Measurements from ENCODE around the gene MTHFD1L. TPM values are rescaled to one million over a fixed set of nuclear protein-coding genes. Genes with fewer than 3 reads are reported as not detected.

MTHFD1L gene
- total and polyA plus RNA-seq, 9 of the 15 experiments (the other 6 are each of a cell fraction or from before 2014, with no cell fraction given): 20.9 to 128 (median 61.0) TPM

DNA sequence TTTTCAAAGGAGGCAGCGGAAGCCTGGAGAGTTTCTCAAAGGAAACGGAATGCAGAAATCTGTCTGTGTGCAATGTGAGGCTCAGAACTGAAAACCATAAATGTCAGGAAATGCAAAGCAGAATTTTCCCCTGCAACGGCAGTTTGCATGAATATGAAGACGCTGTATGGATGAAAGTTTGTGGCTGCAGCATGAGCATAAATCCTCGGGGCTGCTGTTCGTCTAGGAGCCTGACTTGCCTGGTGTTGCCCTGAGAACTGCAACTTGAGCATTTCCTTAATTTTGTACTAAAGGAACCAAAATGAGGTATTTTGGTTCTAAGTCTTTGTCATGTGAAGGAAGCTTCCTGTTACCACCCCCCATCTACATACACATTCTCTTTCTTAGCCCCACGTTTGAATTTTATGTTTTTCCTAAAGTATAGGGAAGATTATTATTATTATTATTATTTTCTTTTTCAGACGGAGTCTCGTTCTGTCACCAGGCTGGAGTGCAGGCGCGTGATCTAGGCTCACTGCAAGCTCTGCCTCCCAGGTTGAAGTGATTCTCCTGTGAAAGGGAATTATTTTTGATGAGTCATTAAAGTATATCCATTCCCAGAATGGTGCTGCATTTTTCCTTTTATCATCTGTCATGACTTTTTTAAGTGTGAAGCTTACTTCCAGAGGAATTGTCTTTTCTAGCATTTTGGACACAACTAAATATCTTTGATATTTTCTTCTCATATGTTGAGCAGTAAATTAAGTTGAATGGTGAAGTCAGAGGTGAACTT lies 33.1 kb downstream of the MTHFD1L start (continued):
- TF ChIP-seq, protein P1, sequence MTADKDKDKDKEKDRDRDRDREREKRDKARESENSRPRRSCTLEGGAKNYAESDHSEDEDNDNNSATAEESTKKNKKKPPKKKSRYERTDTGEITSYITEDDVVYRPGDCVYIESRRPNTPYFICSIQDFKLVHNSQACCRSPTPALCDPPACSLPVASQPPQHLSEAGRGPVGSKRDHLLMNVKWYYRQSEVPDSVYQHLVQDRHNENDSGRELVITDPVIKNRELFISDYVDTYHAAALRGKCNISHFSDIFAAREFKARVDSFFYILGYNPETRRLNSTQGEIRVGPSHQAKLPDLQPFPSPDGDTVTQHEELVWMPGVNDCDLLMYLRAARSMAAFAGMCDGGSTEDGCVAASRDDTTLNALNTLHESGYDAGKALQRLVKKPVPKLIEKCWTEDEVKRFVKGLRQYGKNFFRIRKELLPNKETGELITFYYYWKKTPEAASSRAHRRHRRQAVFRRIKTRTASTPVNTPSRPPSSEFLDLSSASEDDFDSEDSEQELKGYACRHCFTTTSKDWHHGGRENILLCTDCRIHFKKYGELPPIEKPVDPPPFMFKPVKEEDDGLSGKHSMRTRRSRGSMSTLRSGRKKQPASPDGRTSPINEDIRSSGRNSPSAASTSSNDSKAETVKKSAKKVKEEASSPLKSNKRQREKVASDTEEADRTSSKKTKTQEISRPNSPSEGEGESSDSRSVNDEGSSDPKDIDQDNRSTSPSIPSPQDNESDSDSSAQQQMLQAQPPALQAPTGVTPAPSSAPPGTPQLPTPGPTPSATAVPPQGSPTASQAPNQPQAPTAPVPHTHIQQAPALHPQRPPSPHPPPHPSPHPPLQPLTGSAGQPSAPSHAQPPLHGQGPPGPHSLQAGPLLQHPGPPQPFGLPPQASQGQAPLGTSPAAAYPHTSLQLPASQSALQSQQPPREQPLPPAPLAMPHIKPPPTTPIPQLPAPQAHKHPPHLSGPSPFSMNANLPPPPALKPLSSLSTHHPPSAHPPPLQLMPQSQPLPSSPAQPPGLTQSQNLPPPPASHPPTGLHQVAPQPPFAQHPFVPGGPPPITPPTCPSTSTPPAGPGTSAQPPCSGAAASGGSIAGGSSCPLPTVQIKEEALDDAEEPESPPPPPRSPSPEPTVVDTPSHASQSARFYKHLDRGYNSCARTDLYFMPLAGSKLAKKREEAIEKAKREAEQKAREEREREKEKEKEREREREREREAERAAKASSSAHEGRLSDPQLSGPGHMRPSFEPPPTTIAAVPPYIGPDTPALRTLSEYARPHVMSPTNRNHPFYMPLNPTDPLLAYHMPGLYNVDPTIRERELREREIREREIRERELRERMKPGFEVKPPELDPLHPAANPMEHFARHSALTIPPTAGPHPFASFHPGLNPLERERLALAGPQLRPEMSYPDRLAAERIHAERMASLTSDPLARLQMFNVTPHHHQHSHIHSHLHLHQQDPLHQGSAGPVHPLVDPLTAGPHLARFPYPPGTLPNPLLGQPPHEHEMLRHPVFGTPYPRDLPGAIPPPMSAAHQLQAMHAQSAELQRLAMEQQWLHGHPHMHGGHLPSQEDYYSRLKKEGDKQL (CRISPR knock-in tag; IDR thresholded peaks at IDR 0.05; ENCODE audit: borderline replicate concordance): no peak
- TF ChIP-seq CBFA2T3 (IDR thresholded peaks at IDR 0.05): no peak
- TF ChIP-seq, protein P2, sequence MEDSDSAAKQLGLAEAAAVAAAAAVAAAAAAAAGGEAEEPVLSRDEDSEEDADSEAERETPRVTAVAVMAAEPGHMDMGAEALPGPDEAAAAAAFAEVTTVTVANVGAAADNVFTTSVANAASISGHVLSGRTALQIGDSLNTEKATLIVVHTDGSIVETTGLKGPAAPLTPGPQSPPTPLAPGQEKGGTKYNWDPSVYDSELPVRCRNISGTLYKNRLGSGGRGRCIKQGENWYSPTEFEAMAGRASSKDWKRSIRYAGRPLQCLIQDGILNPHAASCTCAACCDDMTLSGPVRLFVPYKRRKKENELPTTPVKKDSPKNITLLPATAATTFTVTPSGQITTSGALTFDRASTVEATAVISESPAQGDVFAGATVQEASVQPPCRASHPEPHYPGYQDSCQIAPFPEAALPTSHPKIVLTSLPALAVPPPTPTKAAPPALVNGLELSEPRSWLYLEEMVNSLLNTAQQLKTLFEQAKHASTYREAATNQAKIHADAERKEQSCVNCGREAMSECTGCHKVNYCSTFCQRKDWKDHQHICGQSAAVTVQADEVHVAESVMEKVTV (CRISPR knock-in tag; IDR thresholded peaks at IDR 0.05): no peak
- TF ChIP-seq, protein P3, sequence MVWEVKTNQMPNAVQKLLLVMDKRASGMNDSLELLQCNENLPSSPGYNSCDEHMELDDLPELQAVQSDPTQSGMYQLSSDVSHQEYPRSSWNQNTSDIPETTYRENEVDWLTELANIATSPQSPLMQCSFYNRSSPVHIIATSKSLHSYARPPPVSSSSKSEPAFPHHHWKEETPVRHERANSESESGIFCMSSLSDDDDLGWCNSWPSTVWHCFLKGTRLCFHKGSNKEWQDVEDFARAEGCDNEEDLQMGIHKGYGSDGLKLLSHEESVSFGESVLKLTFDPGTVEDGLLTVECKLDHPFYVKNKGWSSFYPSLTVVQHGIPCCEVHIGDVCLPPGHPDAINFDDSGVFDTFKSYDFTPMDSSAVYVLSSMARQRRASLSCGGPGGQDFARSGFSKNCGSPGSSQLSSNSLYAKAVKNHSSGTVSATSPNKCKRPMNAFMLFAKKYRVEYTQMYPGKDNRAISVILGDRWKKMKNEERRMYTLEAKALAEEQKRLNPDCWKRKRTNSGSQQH (CRISPR knock-in tag; IDR thresholded peaks at IDR 0.05): no peak
- TF ChIP-seq CBFB (CRISPR knock-in tag; IDR thresholded peaks at IDR 0.05): no peak
- TF ChIP-seq BACH1 (tag; IDR thresholded peaks at IDR 0.05): peak; percentile 61; the same call in 1 of the 2 replicates
- TF ChIP-seq NFE2 (IDR thresholded peaks at IDR 0.05; ENCODE audit: low read depth): peak; percentile 71
- TF ChIP-seq, protein P4, sequence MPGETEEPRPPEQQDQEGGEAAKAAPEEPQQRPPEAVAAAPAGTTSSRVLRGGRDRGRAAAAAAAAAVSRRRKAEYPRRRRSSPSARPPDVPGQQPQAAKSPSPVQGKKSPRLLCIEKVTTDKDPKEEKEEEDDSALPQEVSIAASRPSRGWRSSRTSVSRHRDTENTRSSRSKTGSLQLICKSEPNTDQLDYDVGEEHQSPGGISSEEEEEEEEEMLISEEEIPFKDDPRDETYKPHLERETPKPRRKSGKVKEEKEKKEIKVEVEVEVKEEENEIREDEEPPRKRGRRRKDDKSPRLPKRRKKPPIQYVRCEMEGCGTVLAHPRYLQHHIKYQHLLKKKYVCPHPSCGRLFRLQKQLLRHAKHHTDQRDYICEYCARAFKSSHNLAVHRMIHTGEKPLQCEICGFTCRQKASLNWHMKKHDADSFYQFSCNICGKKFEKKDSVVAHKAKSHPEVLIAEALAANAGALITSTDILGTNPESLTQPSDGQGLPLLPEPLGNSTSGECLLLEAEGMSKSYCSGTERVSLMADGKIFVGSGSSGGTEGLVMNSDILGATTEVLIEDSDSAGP (CRISPR knock-in tag; IDR thresholded peaks at IDR 0.05): no peak
- TF ChIP-seq, protein P5, sequence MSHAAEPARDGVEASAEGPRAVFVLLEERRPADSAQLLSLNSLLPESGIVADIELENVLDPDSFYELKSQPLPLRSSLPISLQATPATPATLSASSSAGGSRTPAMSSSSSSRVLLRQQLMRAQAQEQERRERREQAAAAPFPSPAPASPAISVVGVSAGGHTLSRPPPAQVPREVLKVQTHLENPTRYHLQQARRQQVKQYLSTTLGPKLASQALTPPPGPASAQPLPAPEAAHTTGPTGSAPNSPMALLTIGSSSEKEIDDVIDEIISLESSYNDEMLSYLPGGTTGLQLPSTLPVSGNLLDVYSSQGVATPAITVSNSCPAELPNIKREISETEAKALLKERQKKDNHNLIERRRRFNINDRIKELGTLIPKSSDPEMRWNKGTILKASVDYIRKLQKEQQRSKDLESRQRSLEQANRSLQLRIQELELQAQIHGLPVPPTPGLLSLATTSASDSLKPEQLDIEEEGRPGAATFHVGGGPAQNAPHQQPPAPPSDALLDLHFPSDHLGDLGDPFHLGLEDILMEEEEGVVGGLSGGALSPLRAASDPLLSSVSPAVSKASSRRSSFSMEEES (CRISPR knock-in tag; IDR thresholded peaks at IDR 0.05): no peak
- no peak for TF ChIP-seq MCM7 (IDR thresholded peaks at IDR 0.05)

All from K562 (cell line).